Midbrain (tissue), 1 donor: ENCODE results near the gene MYH10.

Experiments used
- DNase-seq: peaks from one replicate; lab custom pipeline; 2025; lab: John Stamatoyannopoulos, UW

MYH10 gene

GRCh38 chr17:8649157-8650118 lies 18.9 kb upstream of the MYH10 start:
- no peak for DNase-seq

- no peak for DNase-seq
These were observed 17.4 kb upstream of the MYH10 start for GRCh38 chr17:8647956-8648355.

- DNase-seq, result no peak
These were observed 16.7 kb upstream of the MYH10 start for GRCh38 chr17:8647202-8647601.

GRCh38 chr17:8644507-8644902 lies 14.0 kb upstream of the MYH10 start:
- no peak for DNase-seq

- no peak for DNase-seq
These were observed 13.5 kb upstream of the MYH10 start for GRCh38 chr17:8643855-8644506.

- no peak for DNase-seq
These were observed 9.2 kb upstream of the MYH10 start for GRCh38 chr17:8639709-8640108.

GRCh38 chr17:8632061-8632460 lies 1.5 kb upstream of the MYH10 start:
- no peak for DNase-seq

- no peak for DNase-seq
These were observed 991 bp upstream of the MYH10 start for GRCh38 chr17:8631554-8631877.

GRCh38 chr17:8630802-8631553 lies 453 bp upstream of the MYH10 start:
- peak; percentile 99 for DNase-seq

GRCh38 chr17:8629371-8630226 lies 926 bp downstream of the MYH10 start:
- peak; percentile 13 for DNase-seq

- no peak for DNase-seq
These were observed 1.8 kb downstream of the MYH10 start for GRCh38 chr17:8628609-8629169.

- no peak for DNase-seq
These were observed 2.4 kb downstream of the MYH10 start for GRCh38 chr17:8628172-8628571.

GRCh38 chr17:8623591-8623990 lies 6.9 kb downstream of the MYH10 start:
- DNase-seq, result no peak

- no peak for DNase-seq
These were observed 8.3 kb downstream of the MYH10 start for GRCh38 chr17:8622191-8622590.

- DNase-seq, result no peak
These were observed 8.9 kb downstream of the MYH10 start for GRCh38 chr17:8621585-8621984.

- DNase-seq, result no peak
These were observed 11.2 kb downstream of the MYH10 start for GRCh38 chr17:8619294-8619693.

GRCh38 chr17:8618825-8619224 lies 11.7 kb downstream of the MYH10 start:
- no peak for DNase-seq

GRCh38 chr17:8614988-8615387 lies 15.5 kb downstream of the MYH10 start:
- no peak for DNase-seq

- DNase-seq, result no peak
These were observed 18.8 kb downstream of the MYH10 start for GRCh38 chr17:8611619-8612298.

- no peak for DNase-seq
These were observed 19.4 kb downstream of the MYH10 start for GRCh38 chr17:8611137-8611536.

- DNase-seq, result no peak
These were observed 20.0 kb downstream of the MYH10 start for GRCh38 chr17:8610558-8610957.
